Tibial nerve (tissue), 3 donors: ENCODE data around the gene SLX4IP.

Experiments used
- POLR2A ChIP-seq, 2 donors: fragments of 450-650 bp; IDR thresholded peaks; one replicate each; pipeline ENCODE4 v1.6.1; 2017; ENCODE audit warnings: antibody characterized with exemption in 2 of 2, mild to moderate bottlenecking in 2 of 2, moderate library complexity in 2 of 2
- TF ChIP-seq, protein P1 (sequence below), 5 experiments: fragments of 200-600 bp in 3 of 5; fragments of 450-650 bp in 2 of 5; sonication (generic) in 3 of 5; IDR thresholded peaks; one replicate each; pipeline ENCODE4 v1.5.1; 2016 to 2019; ENCODE audit warnings: antibody characterized with exemption in 5 of 5, mild to moderate bottlenecking in 3 of 5, moderate library complexity in 2 of 5

DNA sequence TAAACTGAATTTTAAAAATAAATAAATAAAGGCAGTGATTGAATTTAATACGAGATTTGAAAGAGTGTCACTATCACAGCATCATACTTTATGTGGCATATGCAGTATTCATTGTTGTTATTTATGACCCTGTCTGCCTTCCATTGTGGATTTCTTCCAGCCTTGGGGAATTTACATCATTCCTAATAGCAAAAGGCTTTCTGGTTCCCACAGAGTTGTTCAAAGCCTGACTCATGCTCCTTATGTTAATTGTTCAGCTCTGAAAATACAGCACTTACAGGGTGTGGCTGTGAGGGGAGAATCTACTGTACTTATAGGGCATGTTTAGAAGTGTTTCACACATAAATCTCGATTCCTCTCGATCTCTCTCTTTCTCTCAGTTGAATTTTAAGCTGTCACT is 184.3 kb downstream of the SLX4IP start:
- TF ChIP-seq, protein P1, sequence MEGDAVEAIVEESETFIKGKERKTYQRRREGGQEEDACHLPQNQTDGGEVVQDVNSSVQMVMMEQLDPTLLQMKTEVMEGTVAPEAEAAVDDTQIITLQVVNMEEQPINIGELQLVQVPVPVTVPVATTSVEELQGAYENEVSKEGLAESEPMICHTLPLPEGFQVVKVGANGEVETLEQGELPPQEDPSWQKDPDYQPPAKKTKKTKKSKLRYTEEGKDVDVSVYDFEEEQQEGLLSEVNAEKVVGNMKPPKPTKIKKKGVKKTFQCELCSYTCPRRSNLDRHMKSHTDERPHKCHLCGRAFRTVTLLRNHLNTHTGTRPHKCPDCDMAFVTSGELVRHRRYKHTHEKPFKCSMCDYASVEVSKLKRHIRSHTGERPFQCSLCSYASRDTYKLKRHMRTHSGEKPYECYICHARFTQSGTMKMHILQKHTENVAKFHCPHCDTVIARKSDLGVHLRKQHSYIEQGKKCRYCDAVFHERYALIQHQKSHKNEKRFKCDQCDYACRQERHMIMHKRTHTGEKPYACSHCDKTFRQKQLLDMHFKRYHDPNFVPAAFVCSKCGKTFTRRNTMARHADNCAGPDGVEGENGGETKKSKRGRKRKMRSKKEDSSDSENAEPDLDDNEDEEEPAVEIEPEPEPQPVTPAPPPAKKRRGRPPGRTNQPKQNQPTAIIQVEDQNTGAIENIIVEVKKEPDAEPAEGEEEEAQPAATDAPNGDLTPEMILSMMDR (IDR thresholded peaks at IDR 0.05): no peak
- no peak for TF ChIP-seq POLR2A (IDR thresholded peaks at IDR 0.05)
